ELF-1 (cell line): ENCODE measurements around the gene KIRREL1.

Experiments
- DNase-seq: peaks from one replicate; pipeline ENCODE4 v3.0.0-alpha.2; 2016; ENCODE audit warnings: low read depth, low spot score

KIRREL1 gene

DNA sequence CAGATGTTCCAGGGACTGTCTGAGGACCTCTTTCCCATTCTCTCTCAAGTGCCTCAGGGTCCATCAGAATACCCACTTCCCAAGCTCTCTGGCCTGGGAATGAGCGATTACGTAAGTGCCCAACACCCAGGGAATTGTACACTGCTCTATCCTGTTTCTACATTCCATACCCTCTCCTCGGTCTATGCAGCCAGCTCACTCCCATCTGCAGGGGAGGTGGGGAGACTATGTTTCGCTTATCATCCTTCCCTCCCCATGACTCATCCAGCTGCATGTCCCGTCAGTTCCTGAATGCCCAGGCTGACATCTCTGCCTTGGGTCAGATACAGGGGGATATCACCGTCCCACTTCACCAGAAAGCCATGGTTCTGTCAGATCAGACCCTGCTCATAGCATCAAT is 152.7 kb downstream of the KIRREL1 start:
- peak; percentile 6 for DNase-seq

DNA sequence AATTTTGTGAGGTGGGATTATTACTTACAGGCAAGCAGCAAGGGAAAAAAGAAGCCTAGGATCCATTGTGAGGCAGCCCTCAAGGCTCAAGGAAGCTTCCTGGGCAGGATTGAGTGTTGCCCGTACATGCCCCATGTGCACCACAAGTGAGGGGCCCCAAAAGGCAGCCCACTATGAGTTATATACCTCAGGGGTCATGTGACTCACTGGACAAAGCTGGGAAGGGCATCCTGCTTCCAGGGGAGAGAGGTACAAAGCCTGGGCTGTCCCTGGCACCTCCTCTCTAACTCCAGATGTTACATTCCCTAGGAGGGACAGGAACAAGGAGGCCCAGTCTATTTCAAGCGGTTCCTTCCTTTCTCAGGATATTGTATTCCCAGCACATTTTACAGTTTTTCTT is 153.3 kb downstream of the KIRREL1 start:
- DNase-seq: no peak

DNA sequence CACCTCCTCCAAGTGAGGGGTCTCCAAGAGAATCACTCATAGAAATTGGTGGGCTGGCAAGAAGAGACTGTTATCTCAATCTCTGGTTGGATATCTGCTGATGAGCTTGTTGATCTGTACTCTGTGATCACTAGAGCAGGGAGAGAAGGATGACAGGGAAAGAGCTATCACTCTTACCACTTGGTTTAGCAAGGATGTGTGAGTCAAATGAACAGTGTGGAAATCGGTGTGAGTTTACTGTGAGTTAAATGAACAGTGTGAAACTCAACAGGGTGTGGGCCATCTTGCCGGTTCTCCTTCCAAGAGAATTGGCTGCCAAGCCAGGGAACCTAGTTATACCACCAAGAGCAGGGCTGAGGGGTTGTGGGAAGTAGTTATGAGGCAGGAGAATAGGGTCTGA is 154.0 kb downstream of the KIRREL1 start:
- no peak for DNase-seq

DNA sequence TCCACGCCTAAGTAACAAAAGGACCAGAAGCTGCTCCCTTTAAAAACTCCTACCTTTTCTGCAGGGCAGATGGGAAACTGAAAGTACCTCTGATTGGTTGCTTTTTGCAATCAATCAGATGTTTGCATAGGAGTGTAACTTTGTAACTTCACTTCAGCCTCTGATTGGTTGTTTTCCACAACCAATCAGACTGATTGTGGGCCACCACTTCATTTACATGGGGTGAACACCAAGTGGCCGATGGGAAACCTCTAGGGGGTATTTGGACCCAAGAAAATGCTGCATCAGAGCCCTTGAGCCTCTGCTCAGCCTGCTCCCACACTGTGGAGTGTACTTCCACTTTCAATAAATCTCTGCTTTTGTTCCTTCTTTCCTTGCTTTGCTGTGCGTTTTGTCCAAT is 154.4 kb downstream of the KIRREL1 start:
- DNase-seq: no peak

DNA sequence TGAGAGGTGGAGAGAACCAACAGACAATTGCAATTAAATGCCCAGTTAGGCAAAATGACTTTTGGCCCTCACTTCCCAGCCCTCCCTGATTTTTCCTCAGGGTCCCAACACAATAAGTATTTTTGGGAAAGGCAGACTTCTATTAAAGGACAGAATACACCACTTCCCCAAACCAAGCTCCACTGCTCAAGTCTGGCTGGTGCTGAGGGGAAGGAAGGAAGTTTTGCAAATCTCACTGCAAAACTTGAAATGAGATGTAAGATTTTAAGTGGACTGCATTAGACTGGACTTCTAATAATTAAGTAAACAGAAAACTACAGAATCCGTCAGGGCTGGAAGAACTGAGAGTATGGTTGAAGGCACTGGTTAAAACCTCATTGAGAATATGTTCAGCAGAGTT is 155.0 kb downstream of the KIRREL1 start:
- DNase-seq: no peak

DNA sequence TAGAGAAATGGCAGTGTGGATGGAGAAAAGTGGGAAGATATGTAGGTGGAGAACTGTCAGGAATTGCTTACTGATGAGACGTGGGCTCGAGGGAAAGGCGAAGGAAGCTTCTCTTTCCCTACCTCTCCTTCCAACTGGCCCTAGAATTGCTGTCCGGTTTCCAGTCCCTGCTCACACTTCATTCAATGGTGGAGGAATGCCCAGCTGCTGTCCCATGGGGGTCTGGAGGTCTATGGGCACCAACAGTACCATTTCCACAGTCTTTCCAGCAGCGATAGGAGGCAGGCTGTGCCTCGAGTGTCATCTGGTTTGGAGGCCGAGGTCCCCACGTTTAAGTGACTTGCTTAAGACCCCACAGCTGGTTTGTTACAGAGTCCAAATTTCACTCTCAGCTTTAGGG is 155.7 kb downstream of the KIRREL1 start:
- no peak for DNase-seq
